Spleen (tissue), 11 donors: ENCODE data around the gene ENGASE. TPM values are rescaled to one million over a fixed set of nuclear protein-coding genes. Genes with fewer than 3 reads are reported as not detected.
"Not testable (repeated sequence)": the region's sequence is repeated elsewhere in the genome, so short reads cannot be mapped to it uniquely, and the experiment has no call there.

ENCODE experiments used
- DNase-seq: peaks from one replicate; pipeline ENCODE4 v3.0.0-alpha.2; 2020
- H3K27ac ChIP-seq, 8 donors: fragments of 200-600 bp; sonication (generic) in 7 of 8; 1 replicate in 4 of 8; 2 replicates in 4 of 8; pipeline versions ENCODE4 v1.5.0 to v1.8.0; 2016 to 2021; ENCODE audit warnings: inconsistent platforms in 4 of 8, mild to moderate bottlenecking in 4 of 8, moderate library complexity in 1 of 8
- H3K27me3 ChIP-seq, 7 donors: fragments of 200-600 bp; sonication (generic) in 6 of 7; replicated peaks in 1 of 7; 1 replicate in 4 of 7; 2 replicates in 3 of 7; pipeline versions ENCODE4 v1.5.0 to v1.8.0; 2016 to 2021; ENCODE audit warnings: inconsistent platforms in 3 of 7, mild to moderate bottlenecking in 1 of 7
- H3K36me3 ChIP-seq, 6 donors: fragments of 200-600 bp; sonication (generic) in 5 of 6; 1 replicate in 4 of 6; 2 replicates in 2 of 6; pipeline versions ENCODE4 v1.5.0 to v1.8.0; 2016 to 2021; ENCODE audit warnings: inconsistent platforms in 2 of 6
- H3K4me1 ChIP-seq, 6 donors: fragments of 200-600 bp; sonication (generic) in 5 of 6; 1 replicate in 3 of 6; 2 replicates in 3 of 6; pipeline versions ENCODE4 v1.5.0 to v1.8.0; 2016 to 2021; ENCODE audit warnings: inconsistent platforms in 3 of 6
- H3K4me3 ChIP-seq, 8 donors: fragments of 200-600 bp; sonication (generic) in 7 of 8; 1 replicate in 4 of 8; 2 replicates in 4 of 8; pipeline versions ENCODE4 v1.5.0 to v1.8.0; 2016 to 2021; ENCODE audit warnings: inconsistent platforms in 4 of 8, mild to moderate bottlenecking in 4 of 8, moderate library complexity in 2 of 8
- H3K9me3 ChIP-seq, 8 donors: fragments of 200-600 bp; sonication (generic) in 7 of 8; 1 replicate in 4 of 8; 2 replicates in 4 of 8; pipeline versions ENCODE4 v1.5.0 to v1.8.0; 2016 to 2021; ENCODE audit warnings: inconsistent platforms in 4 of 8
- CTCF ChIP-seq, 11 experiments: fragments of 200-600 bp in 7 of 11; fragments of 450-650 bp in 4 of 11; sonication (generic) in 4 of 11; IDR thresholded peaks in 8 of 11; conservative IDR thresholded peaks in 3 of 11; 1 replicate in 7 of 11; 2 replicates in 4 of 11; pipeline versions ENCODE4 v1.4.0 to v1.8.0; 2016 to 2021; ENCODE audit warnings: antibody characterized with exemption in 11 of 11, inconsistent platforms in 4 of 11, mild to moderate bottlenecking in 1 of 11
- POLR2A ChIP-seq, 3 donors: fragments of 450-650 bp; IDR thresholded peaks; one replicate each; pipeline ENCODE4 v1.5.1; 2017; ENCODE audit warnings: antibody characterized with exemption in 3 of 3, mild to moderate bottlenecking in 1 of 3
- POLR2AphosphoS5 ChIP-seq, 3 donors: sonication (generic); formaldehyde crosslinking; IDR thresholded peaks; one replicate each; pipeline ENCODE4 v1.5.1; 2017; ENCODE audit warnings: antibody characterized with exemption in 3 of 3
- WGBS, 5 donors: extraction: QIAGEN DNeasy Blood & Tissue Kit in 3 of 5; methylation state at CpG; one replicate each; pipeline versions ENCODE4 v1.1.5 to v1.1.7; 2013 to 2018; 5-methylcytosine and 5-hydroxymethylcytosine counted together
- intact Hi-C: fragments of 100-400 bp; cut with DNase I; formaldehyde crosslinking; loops from one replicate; pipeline ENCODE4 v1.15.0; 2023; ENCODE audit warnings: low total_unique reads
- polyA plus RNA-seq, 3 donors: library from polyadenylated mRNA; stranded (reverse); fragments of 200-250 nt; gene quantifications; one replicate each; pipeline ENCODE4 v1.2.1, GENCODE V29; 2013
- total RNA-seq, 7 donors: library from RNA; depleted of rRNA in 3 of 7; stranded (reverse); fragments of >200 nt in 3 of 7; fragmentation: NEBNext Ultra II Directional in 4 of 7; extraction: Animal tissue kit (Norgen Biotek cat#: 25700) in 4 of 7; gene quantifications; one replicate each; pipeline versions ENCODE4 v1.1.0 to v1.2.1, GENCODE V29; 2016 to 2021
- donor health status: healthy with polysubstance abuse.
- donor health status: DM: no; HTN: no; CAD: no; lungs with moderate emphysema.
- donor health status: DM: no; HTN: no; CAD: no.
- donor health status: Bipolar disorder and iron deficiency.
- donor health status: healthy.
- donor health status: DM: no; HTN: no; CAD: no.
- donor health status: DM: yes; HTN: yes; CAD: no.

Gene ENGASE
- total and polyA plus RNA-seq, 10 donors: 25.0 to 148 (median 93.2) TPM

DNA sequence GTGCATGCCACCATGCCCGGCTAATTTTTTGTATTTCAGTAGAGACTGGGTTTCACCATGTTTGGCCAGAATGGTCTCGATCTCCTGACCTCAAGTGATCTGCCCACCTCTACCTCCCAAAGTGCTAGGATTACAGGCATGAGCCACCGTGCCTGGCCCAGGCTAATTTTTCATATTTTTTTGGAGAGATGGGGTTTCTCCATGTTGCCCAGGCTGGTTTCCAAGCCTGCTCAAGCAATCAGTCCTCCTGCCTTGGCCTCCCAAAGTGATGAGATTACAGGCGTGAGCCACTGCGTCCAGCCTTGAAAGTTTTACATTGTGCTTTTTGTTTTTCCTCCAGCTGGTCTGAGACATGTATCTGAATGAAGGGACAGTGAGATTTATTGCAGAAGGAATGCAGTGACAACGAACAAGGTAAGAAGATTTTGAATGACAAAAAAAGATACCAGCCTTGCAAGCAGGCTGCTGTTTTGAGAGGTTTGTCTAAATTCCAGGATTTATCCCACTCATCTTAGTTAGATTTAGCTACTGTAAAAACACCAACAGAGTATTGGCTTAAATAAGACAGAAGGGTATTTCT, 3.4 kb upstream of the ENGASE start:
- intact Hi-C loops: no loop called here
- H3K9me3 ChIP-seq: no peaks in the 10 kb centered on the region
- H3K27ac ChIP-seq: no peak overlapping the region
- H3K27me3 ChIP-seq: no peaks in the 10 kb centered on the region
- peaks cover 8 to 25% (median 19%) of the 10 kb centered on the region in 6 donors for H3K4me1 ChIP-seq
- no peaks in the 10 kb centered on the region for H3K36me3 ChIP-seq
- 85 to 91% (median 90%) methylated on average over 6 of the region's 6 CpGs for WGBS, 5 donors
- H3K4me3 ChIP-seq: no peak overlapping the region
- TF ChIP-seq POLR2A (IDR thresholded peaks at IDR 0.05): no peak
- TF ChIP-seq CTCF (IDR thresholded peaks at IDR 0.05 in 8 of 11, conservative IDR thresholded peaks at IDR 0.05 in 3 of 11): no peak
- no peak for TF ChIP-seq POLR2AphosphoS5 (IDR thresholded peaks at IDR 0.05)
- peak; percentile 12 for DNase-seq

DNA sequence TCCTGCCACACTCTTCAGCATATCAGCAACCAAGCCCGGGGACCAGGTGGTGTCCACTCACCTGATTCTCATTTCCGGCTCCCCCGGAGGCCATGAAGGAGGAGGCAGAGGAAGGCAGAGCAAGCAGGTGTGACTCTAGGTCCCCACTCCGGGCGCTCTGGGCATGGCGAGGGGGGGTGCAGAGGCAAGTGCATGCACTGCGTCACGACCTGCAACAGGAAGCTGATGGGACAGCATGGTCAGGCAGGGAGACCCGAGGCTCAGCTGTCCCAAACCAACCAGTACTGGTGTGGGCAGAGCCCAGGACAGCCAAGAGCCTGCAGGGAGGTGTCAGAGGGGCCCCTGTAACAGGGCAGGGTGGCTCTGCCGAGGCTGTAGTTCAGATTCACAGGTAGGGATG, 2.1 kb upstream of the ENGASE start:
- peaks cover 0 to 5% (median 2%) of the 10 kb centered on the region in 6 donors for H3K36me3 ChIP-seq
- H3K4me3 ChIP-seq: no peak overlapping the region
- intact Hi-C loops: no loop called here
- H3K27ac ChIP-seq: no peak overlapping the region
- no peaks in the 10 kb centered on the region for H3K9me3 ChIP-seq
- WGBS, 5 donors: 84 to 96% (median 90%) methylated on average over 9 to 10 of the region's 10 CpGs
- peaks cover 11 to 38% (median 28%) of the 10 kb centered on the region in 6 donors for H3K4me1 ChIP-seq
- H3K27me3 ChIP-seq: no peaks in the 10 kb centered on the region
- TF ChIP-seq POLR2AphosphoS5 (IDR thresholded peaks at IDR 0.05) (no peak), CTCF (IDR thresholded peaks at IDR 0.05 in 8 of 11, conservative IDR thresholded peaks at IDR 0.05 in 3 of 11) (no peak), POLR2A (IDR thresholded peaks at IDR 0.05) (no peak)
- DNase-seq: peak; percentile 76

GRCh38 chr17:79073016-79073705, 1.5 kb upstream of the ENGASE start:
- Histone ChIP-seq H3K9me3 (no peaks in the 10 kb centered on the region), H3K27ac (no peak overlapping the region), H3K4me1 (peaks cover 11 to 42% (median 30%) of the 10 kb centered on the region in 6 donors), H3K36me3 (peaks cover 0 to 11% (median 7%) of the 10 kb centered on the region in 6 donors), H3K27me3 (no peaks in the 10 kb centered on the region), H3K4me3 (no peak overlapping the region)
- peak; percentile 53 for DNase-seq
- no peak for TF ChIP-seq POLR2A (IDR thresholded peaks at IDR 0.05)
- no peak for TF ChIP-seq POLR2AphosphoS5 (IDR thresholded peaks at IDR 0.05)
- no peak for TF ChIP-seq CTCF (IDR thresholded peaks at IDR 0.05 in 8 of 11, conservative IDR thresholded peaks at IDR 0.05 in 3 of 11)
- WGBS, 5 donors: 84 to 94% (median 94%) methylated on average over 8 of the region's 8 CpGs
- intact Hi-C loops: no loop called here

- H3K9me3 ChIP-seq: no peaks in the 10 kb centered on the region
- H3K36me3 ChIP-seq: peaks cover 0 to 16% (median 13%) of the 10 kb centered on the region in 6 donors
- no peaks in the 10 kb centered on the region for H3K27me3 ChIP-seq
- no peak overlapping the region for H3K4me3 ChIP-seq
- H3K27ac ChIP-seq: peak overlapping the region in 1 of 8 donors; percentile 91
- peak; percentile 68 for DNase-seq
- WGBS, 5 donors: 93 to 97% (median 95%) methylated on average over 5 to 6 of the region's 6 CpGs
- intact Hi-C loops: no loop called here
- peaks cover 11 to 44% (median 30%) of the 10 kb centered on the region in 6 donors for H3K4me1 ChIP-seq
- no peak for TF ChIP-seq CTCF (IDR thresholded peaks at IDR 0.05 in 8 of 11, conservative IDR thresholded peaks at IDR 0.05 in 3 of 11)
- TF ChIP-seq POLR2AphosphoS5 (IDR thresholded peaks at IDR 0.05): no peak
- TF ChIP-seq POLR2A (IDR thresholded peaks at IDR 0.05): no peak
These were observed 927 bp upstream of the ENGASE start for GRCh38 chr17:79073706-79074088.

- H3K4me3 ChIP-seq: peak overlapping the region in 6 of 8 donors; percentile 67 to 92 (median 84)
- peak; percentile 77 for DNase-seq
- H3K36me3 ChIP-seq: peaks cover 0 to 21% (median 18%) of the 10 kb centered on the region in 6 donors
- intact Hi-C loops, H3K9me3 ChIP-seq, H3K27me3 ChIP-seq: not testable (repeated sequence)
- H3K27ac ChIP-seq: peak overlapping the region in 7 of 8 donors; percentile 77 to 91 (median 90)
- H3K4me1 ChIP-seq: peaks cover 11 to 44% (median 30%) of the 10 kb centered on the region in 6 donors
- 74 to 78% (median 77%) methylated on average over 22 of the region's 22 CpGs for WGBS, 5 donors
These were observed 439 bp upstream of the ENGASE start for GRCh38 chr17:79074121-79074648.
